ENCODE results near the gene COLQ.
"Not testable (repeated sequence)": the region's sequence is repeated elsewhere in the genome, so short reads cannot be mapped to it uniquely, and the experiment has no call there.

The COLQ gene

DNA sequence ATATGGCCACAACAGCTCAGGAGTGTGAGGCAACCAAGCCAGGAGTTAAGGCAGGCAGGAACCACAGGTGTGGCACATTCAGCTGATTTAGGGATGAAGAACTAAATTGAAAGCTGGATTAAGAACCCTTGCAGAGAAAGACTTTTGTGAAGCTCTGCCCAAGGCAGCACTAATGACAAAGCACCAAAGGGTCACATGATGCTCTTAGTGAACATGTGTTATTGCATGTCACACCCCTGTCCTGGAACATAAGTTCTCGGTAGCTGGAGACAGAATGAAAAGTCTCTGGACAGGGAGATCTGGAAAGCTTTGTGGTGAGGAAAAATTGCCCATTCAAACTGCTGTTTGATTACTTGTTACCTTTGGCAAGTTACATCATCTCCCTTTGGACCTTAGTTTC, 90.9 kb downstream of the COLQ start:
- DNase-seq (ENCODE audit: low read depth in 4 of 4, low spot score in 1 of 4): no peak

GRCh38 chr3:15429080-15429479, 92.4 kb downstream of the COLQ start:
- DNase-seq (ENCODE audit: low read depth in 4 of 4, low spot score in 1 of 4): no peak

DNA sequence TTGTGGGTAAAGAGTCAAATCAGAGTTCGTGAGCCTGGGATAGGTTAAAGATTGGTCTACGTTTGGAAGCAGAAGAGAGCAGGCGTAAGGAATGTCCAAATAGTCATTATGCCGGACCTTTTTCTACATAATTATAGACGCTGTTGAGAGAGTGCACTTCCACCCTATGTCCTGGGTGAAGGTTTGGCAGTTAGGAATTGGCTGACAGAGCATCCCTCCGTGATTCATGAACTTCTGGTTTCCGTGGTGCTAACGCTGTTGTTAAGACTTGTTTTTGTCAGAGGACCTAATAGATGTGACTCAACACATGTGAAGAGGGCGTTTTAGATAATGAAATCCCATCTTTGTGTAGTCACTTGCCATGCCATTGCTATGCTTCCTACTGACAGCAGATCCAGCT, 93.0 kb downstream of the COLQ start:
- no peak for DNase-seq (ENCODE audit: low read depth in 4 of 4, low spot score in 1 of 4)

DNA sequence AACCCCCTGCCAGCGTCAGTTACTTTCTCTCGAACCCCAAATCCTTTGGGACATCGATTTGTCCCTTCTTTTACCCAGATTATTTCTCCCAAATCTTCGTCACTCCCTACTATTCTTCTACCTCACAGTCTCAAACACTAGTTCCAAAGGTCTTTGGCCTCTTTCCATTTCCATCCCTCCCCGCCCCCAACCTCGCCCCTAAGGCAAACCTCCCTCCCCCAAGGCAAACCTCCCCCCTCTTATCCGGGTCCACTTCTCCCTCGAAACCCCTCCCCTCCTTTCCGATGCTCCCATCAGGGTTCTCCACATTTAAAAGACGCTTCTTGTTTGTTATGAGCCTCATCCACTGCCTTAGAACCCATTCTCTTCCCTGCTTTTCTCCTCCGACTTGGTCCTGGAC, 93.5 kb downstream of the COLQ start:
- no peak for DNase-seq (ENCODE audit: low read depth in 4 of 4, low spot score in 1 of 4)

- DNase-seq (ENCODE audit: low read depth in 4 of 4, low spot score in 1 of 4): peak; percentile 62 to 82 (median 81)
Measured at GRCh38 chr3:15427182-15427880, 94.2 kb downstream of the COLQ start, which contains the start of the genes EAF1 and METTL6. EAF1 (plus strand) TSS chr3:15427598; CDS start chr3:15427780, 182 bp downstream. METTL6 (minus strand) TSS chr3:15427544; CDS start chr3:15426511, 1,033 bp downstream.

- no peak for DNase-seq (ENCODE audit: low read depth in 4 of 4, low spot score in 1 of 4)
Measured at GRCh38 chr3:15426579-15427118, 94.9 kb downstream of the COLQ start.

- DNase-seq (ENCODE audit: low read depth in 4 of 4, low spot score in 1 of 4): no peak
Measured at GRCh38 chr3:15420871-15421270, 100.6 kb downstream of the COLQ start.

DNA sequence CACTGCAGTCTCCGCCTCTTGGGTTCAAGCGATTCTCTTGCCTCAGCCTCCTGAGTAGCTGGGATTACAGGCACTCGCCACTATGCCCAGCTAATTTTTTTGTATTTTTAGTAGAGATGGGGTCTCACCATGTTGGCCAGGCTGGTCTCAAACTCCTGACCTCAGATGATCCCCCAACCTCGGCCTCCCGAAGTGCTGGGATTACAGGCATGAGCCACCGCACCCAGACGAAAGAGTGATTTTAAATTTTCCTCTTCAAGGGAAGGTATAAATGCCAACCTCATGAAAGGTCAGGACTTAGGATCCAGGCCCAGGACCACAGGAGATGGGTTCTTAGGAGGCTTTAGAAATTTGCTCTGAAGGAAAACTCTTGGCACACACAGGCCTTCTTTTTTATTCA, 110.5 kb downstream of the COLQ start:
- not testable (repeated sequence) for DNase-seq (ENCODE audit: low read depth in 4 of 4, low spot score in 1 of 4)

- DNase-seq (ENCODE audit: low read depth in 4 of 4, low spot score in 1 of 4): no peak
Measured at GRCh38 chr3:15409774-15410173, 111.7 kb downstream of the COLQ start.

DNA sequence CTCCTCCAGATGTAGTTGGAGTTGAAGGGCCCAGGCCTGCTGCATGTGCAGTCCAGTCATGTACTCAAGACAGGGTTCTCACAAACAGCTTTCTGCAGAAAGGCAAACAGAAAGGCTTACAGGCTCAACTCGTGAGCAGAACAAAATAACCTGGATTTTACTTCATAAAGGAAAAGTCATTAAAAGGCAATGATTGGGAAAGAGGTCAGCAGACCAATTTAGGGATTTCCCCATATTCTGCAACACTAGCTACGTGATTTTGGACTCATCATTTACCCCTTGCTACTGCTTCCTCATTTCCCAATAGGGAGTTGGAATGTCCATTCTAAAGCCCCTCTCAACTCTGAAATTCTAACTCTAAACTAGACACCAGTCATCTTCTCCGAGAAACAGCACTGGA, 112.3 kb downstream of the COLQ start:
- DNase-seq (ENCODE audit: low read depth in 4 of 4, low spot score in 1 of 4): no peak

DNA sequence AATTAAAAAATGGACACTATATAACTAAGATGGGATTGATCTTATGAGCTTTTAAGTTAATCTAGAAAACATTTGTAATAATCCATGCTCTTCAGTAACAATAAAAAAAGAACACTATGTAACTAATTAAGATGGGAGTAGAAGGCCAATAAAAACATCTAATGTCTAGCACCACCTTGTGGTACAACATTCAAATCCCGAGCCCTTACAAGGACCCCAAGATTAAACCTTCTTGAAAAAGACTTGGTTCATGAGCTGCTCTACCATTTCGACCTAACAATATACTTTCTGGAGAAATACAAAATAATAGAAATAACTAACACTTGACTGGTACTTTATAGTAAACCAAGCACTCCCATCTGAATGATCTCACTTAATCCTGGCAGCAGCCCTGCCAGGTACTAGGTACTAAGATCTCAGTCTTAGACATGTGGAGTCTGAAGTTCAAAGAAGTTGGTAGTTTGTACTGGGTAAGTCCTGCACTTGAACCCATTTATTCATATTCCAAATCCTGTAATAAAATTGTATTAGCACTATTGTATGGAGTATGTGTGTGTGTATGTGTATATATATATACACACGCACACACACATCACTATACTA, 116.0 kb downstream of the COLQ start:
- no peak for DNase-seq (ENCODE audit: low read depth in 4 of 4, low spot score in 1 of 4)

- no peak for DNase-seq (ENCODE audit: low read depth in 4 of 4, low spot score in 1 of 4)
Measured at GRCh38 chr3:15404767-15405166, 116.7 kb downstream of the COLQ start.

DNA sequence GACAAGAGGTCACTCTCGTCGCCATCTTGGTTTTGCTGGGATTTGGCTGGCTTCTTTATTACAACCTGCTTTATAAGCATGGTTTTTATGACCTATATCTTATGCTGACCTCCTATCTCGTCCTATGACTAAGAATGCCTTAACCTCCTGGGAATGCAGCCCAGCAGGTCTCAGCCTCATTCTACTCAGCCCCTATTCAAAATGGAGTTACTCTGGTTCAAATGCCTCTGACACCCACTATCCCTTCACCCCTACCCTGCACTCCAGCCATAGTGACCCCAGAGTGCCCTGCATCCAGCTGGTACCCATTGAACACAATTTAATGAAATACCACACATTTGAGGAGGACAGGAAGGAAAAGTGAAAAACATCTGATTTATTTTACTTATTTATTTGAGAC, 117.5 kb downstream of the COLQ start:
- DNase-seq (ENCODE audit: low read depth in 4 of 4, low spot score in 1 of 4): no peak

- DNase-seq (ENCODE audit: low read depth in 4 of 4, low spot score in 1 of 4): no peak
Measured at GRCh38 chr3:15403495-15403894, 118.0 kb downstream of the COLQ start.

DNA sequence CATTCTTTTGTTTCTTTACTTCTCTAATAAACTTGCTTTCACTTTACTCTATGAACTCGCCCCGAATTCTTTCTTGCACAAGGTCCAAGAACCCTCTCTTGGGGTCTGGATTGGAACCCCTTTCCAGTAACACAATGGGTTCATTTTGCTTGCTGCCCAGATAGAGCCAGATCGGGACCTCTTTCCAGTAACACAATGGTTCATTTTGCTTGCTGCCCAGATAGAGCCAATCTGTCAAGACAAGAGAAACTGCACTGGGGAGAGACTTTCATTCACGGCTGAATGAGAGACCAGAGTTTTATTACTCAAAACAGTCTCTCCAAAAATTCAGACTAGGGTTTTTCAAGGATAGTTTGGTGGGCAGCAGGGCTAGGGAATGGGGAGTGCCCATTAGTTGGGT, 119.6 kb downstream of the COLQ start:
- no peak for DNase-seq (ENCODE audit: low read depth in 4 of 4, low spot score in 1 of 4)

Data from stimulated activated CD4-positive, alpha-beta T cell treated with anti-CD3 and anti-CD28 coated beads, Interleukin-1b, Interleukin-23, amount 100 ng/mL, for 24 hours (primary cell).